ENCODE results near the gene TADA1. TPM values are rescaled to one million over a fixed set of nuclear protein-coding genes. Genes with fewer than 3 reads are reported as not detected.

TADA1 gene
- total RNA-seq, 1 experiment from 2014 or later, result 5.2 TPM

DNA sequence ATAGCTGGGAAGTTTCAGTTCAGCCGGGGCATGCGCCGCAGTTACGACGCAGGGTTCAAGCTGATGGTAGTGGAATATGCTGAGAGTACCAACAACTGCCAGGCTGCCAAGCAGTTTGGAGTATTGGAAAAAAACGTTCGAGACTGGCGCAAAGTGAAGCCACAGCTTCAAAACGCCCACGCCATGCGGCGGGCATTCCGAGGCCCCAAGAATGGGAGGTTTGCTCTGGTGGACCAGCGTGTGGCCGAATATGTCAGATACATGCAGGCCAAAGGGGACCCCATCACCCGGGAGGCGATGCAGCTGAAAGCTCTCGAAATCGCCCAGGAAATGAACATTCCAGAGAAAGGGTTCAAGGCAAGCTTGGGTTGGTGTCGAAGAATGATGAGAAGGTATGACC, 26.9 kb downstream of the TADA1 start:
- ChIA-PET POLR2A (ENCODE audit: unreplicated experiment) (no interaction called here), CTCF (no interaction called here)
- H3K9me3 ChIP-seq (ENCODE audit: insufficient read depth, low read depth), result no peaks in the 10 kb centered on the region
- intact Hi-C loops (cut with micrococcal nuclease; ENCODE audit: unreplicated experiment), result no loop called here
- 0 out of 2 replicates have a peak, but pooled peaks cover 4% of the 10 kb centered on the region for H3F3A ChIP-seq (ENCODE audit: insufficient read depth, low read depth)
- peaks cover 44% of the 10 kb centered on the region for H3K36me3 ChIP-seq (ENCODE audit: low read depth)
- H3K27me3 ChIP-seq (ENCODE audit: insufficient read depth, low read depth), result no peaks in the 10 kb centered on the region
- TF ChIP-seq, protein P1, sequence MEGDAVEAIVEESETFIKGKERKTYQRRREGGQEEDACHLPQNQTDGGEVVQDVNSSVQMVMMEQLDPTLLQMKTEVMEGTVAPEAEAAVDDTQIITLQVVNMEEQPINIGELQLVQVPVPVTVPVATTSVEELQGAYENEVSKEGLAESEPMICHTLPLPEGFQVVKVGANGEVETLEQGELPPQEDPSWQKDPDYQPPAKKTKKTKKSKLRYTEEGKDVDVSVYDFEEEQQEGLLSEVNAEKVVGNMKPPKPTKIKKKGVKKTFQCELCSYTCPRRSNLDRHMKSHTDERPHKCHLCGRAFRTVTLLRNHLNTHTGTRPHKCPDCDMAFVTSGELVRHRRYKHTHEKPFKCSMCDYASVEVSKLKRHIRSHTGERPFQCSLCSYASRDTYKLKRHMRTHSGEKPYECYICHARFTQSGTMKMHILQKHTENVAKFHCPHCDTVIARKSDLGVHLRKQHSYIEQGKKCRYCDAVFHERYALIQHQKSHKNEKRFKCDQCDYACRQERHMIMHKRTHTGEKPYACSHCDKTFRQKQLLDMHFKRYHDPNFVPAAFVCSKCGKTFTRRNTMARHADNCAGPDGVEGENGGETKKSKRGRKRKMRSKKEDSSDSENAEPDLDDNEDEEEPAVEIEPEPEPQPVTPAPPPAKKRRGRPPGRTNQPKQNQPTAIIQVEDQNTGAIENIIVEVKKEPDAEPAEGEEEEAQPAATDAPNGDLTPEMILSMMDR (conservative IDR thresholded peaks at IDR 0.05), result no peak
- TF ChIP-seq EZH2 (IDR thresholded peaks at IDR 0.05; ENCODE audit: low read depth), result no peak
- no peak overlapping the region for H3K27ac ChIP-seq
- H3K4me1 ChIP-seq (replicated peaks; ENCODE audit: insufficient read depth), result no peaks in the 10 kb centered on the region
- no TSS peak for BruUV-seq (replicated peaks)
- no peak overlapping the region for H2AFZ ChIP-seq
- no peak for DNase-seq
- H3K79me2 ChIP-seq (ENCODE audit: low read depth), result peaks cover 3% of the 10 kb centered on the region; the same call in 1 of the 2 replicates
- H3K4me2 ChIP-seq, result no peak overlapping the region
- H4K20me1 ChIP-seq (ENCODE audit: insufficient read depth), result peaks cover 8% of the 10 kb centered on the region
- no peak overlapping the region for H3K4me3 ChIP-seq
- no peaks in the 10 kb centered on the region for H3K9me2 ChIP-seq (ENCODE audit: insufficient read depth)

DNA sequence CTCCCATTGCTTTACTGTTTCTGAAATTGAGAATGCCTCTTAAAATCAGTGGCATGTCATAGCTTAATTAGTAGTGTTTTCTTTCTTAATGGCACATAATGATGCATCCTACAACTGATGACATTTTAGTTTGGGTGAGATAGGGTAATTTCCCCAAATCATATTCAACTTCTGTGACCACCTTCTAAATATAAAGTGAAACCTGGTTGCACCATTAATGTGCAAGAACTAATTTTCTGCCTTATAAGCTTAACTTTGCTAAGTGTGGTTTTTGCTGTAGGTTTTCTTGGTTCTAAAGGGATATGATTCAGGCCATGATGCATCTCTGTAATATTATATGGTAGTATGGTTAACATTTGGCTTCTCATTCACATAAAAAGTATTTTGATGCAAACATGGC, 27.9 kb downstream of the TADA1 start:
- Histone ChIP-seq H4K20me1 (ENCODE audit: insufficient read depth) (peaks cover 11% of the 10 kb centered on the region), H3F3A (ENCODE audit: insufficient read depth, low read depth) (0 out of 2 replicates have a peak, but pooled peaks cover 4% of the 10 kb centered on the region), H3K36me3 (ENCODE audit: low read depth) (peaks cover 49% of the 10 kb centered on the region), H3K9me3 (ENCODE audit: insufficient read depth, low read depth) (no peaks in the 10 kb centered on the region), H3K27me3 (ENCODE audit: insufficient read depth, low read depth) (no peaks in the 10 kb centered on the region), H2AFZ (no peak overlapping the region), H3K79me2 (ENCODE audit: low read depth) (peaks cover 3% of the 10 kb centered on the region; the same call in 1 of the 2 replicates), H3K9me2 (ENCODE audit: insufficient read depth) (no peaks in the 10 kb centered on the region), H3K4me3 (no peak overlapping the region), H3K4me2 (no peak overlapping the region), H3K4me1 (replicated peaks; ENCODE audit: insufficient read depth) (no peaks in the 10 kb centered on the region), H3K27ac (no peak overlapping the region)
- no peak for DNase-seq
- no TSS peak for BruUV-seq (replicated peaks)
- ChIA-PET CTCF (interaction anchor here (0.7 kb wide), 1 partner anchor 856 kb away, joined by 3 read pairs; no protein-coding TSS in a partner anchor), POLR2A (ENCODE audit: unreplicated experiment) (no interaction called here)
- no peak for TF ChIP-seq EZH2 (IDR thresholded peaks at IDR 0.05; ENCODE audit: low read depth)
- TF ChIP-seq, protein P1 (conservative IDR thresholded peaks at IDR 0.05), result no peak
- intact Hi-C loops (cut with micrococcal nuclease; ENCODE audit: unreplicated experiment), result no loop called here

GRCh38 chr1:166844791-166845190, 31.3 kb downstream of the TADA1 start:
- Histone ChIP-seq H4K20me1 (ENCODE audit: insufficient read depth) (peaks cover 17% of the 10 kb centered on the region), H3K9me2 (ENCODE audit: insufficient read depth) (no peaks in the 10 kb centered on the region), H3K79me2 (ENCODE audit: low read depth) (peaks cover 31% of the 10 kb centered on the region), H3K27ac (no peak overlapping the region), H3K4me3 (no peak overlapping the region), H3K4me2 (no peak overlapping the region), H3K36me3 (ENCODE audit: low read depth) (peaks cover 58% of the 10 kb centered on the region), H3K27me3 (ENCODE audit: insufficient read depth, low read depth) (no peaks in the 10 kb centered on the region), H3K4me1 (replicated peaks; ENCODE audit: insufficient read depth) (no peaks in the 10 kb centered on the region; the same call in 1 of the 2 replicates), H3K9me3 (ENCODE audit: insufficient read depth, low read depth) (no peaks in the 10 kb centered on the region), H2AFZ (no peak overlapping the region), H3F3A (ENCODE audit: insufficient read depth, low read depth) (no peaks in the 10 kb centered on the region)
- BruUV-seq (replicated peaks), result no TSS peak
- intact Hi-C loops (cut with micrococcal nuclease; ENCODE audit: unreplicated experiment), result no loop called here
- no peak for TF ChIP-seq EZH2 (IDR thresholded peaks at IDR 0.05; ENCODE audit: low read depth)
- TF ChIP-seq, protein P1 (conservative IDR thresholded peaks at IDR 0.05), result no peak
- DNase-seq, result no peak
- ChIA-PET CTCF (no interaction called here), POLR2A (ENCODE audit: unreplicated experiment) (no interaction called here)

Data from PC-9 (cell line).